PC-3 (cell line): ENCODE measurements around the gene CAMK2B.

ENCODE experiments used
- EZH2 ChIP-seq: fragments of 300-600 bp; sonication (generic); IDR thresholded peaks from one replicate; pipeline ENCODE4 v1.6.1; 2017; ENCODE audit warnings: antibody characterized with exemption, mild to moderate bottlenecking, low read length; ENCODE audit not compliant: unreplicated experiment
- TF ChIP-seq, protein P1 (sequence below): fragments of 300-600 bp; sonication (generic); conservative IDR thresholded peaks from 2 replicates; pipeline ENCODE4 v1.5.1; 2017; ENCODE audit warnings: antibody characterized with exemption, low read depth, mild to moderate bottlenecking, low read length

DNA sequence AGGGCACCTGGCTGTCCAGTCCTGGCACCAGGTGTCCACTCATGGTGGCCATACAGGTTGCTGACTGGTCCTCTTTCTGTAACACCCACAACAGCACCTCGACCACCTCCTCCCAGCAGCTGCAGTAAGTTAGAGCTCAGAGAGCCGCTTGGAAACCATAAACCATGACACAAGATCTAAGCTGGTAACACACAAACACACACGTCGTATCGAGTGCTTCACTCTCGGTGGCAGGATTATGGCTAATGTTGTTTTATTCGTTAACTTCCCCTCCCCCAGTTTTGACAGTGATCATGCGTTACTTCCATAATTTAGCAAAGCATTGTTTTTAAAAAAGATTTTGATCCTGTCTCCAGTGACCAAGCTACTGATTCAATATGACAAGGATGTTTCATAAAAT is 59.7 kb downstream of the CAMK2B start:
- TF ChIP-seq, protein P1, sequence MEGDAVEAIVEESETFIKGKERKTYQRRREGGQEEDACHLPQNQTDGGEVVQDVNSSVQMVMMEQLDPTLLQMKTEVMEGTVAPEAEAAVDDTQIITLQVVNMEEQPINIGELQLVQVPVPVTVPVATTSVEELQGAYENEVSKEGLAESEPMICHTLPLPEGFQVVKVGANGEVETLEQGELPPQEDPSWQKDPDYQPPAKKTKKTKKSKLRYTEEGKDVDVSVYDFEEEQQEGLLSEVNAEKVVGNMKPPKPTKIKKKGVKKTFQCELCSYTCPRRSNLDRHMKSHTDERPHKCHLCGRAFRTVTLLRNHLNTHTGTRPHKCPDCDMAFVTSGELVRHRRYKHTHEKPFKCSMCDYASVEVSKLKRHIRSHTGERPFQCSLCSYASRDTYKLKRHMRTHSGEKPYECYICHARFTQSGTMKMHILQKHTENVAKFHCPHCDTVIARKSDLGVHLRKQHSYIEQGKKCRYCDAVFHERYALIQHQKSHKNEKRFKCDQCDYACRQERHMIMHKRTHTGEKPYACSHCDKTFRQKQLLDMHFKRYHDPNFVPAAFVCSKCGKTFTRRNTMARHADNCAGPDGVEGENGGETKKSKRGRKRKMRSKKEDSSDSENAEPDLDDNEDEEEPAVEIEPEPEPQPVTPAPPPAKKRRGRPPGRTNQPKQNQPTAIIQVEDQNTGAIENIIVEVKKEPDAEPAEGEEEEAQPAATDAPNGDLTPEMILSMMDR: no peak
- TF ChIP-seq EZH2: no peak
